ENCODE results near the gene GHR. TPM values are rescaled to one million over a fixed set of nuclear protein-coding genes. Genes with fewer than 3 reads are reported as not detected.

The GHR gene
- total and polyA plus RNA-seq, 2 donors (not counting 3 experiments of a cell fraction or from before 2014, with no cell fraction given): 0.27 to 0.28 TPM

DNA sequence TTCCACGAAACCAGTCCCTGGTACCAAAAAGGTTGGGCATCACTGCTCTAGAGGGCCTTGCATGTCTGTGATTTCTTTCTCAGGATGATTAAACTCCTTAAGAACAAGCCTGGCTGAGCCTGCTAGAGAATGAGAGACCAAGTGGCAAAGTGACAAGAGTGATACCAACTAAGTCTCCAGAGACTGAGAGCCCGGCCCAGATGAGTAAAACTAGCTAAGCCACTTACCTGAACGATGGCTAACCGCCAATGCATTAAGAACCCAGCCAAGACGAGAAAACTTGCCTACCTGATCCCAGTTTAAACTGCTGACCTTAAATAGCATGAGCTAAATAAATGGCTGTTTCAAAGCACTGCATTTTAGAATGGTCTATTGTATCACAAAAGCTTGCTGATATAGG lies 327.8 kb downstream of the GHR start:
- DNase-seq (ENCODE audit: low read depth, low spot score) (no peak), FAIRE-seq (no peak)
- CTCF ChIA-PET: interaction anchor here (1.0 to 2.7 kb wide), 2 partner anchors 10 to 16 kb away, joined by 4 to 9 read pairs; no protein-coding TSS in a partner anchor
- H3K4me2 ChIP-seq (ENCODE audit: insufficient read depth, low read length): no peak overlapping the region
- no peak overlapping the region for H3K4me3 ChIP-seq (replicated peaks in 1 of 3; ENCODE audit: insufficient read depth in 1 of 3, low read depth in 1 of 3, low read length in 3 of 3)
- no peaks in the 10 kb centered on the region for H3K4me1 ChIP-seq (ENCODE audit: control insufficient read depth, extremely low read depth, insufficient read depth, low read length)
- intact Hi-C loops (cut with micrococcal nuclease) (no loop called here), dilution Hi-C loops (cut with MboI; ENCODE audit: extremely low pct_ligation_motif_present, low sequenced_read_pairs) (no loop called here)
- POLR2A ChIA-PET: no interaction called here
- H3K36me3 ChIP-seq (ENCODE audit: control insufficient read depth in 2 of 2, extremely low read depth in 1 of 2, insufficient read depth in 2 of 2, low read length in 2 of 2): no peaks in the 10 kb centered on the region
- H3K27ac ChIP-seq (ENCODE audit: insufficient read depth, low read depth, low read length): no peak overlapping the region
- no peaks in the 10 kb centered on the region for H4K20me1 ChIP-seq (replicated peaks; ENCODE audit: control insufficient read depth, extremely low read depth, insufficient read depth, low read length)
- no peak overlapping the region for H2AFZ ChIP-seq (ENCODE audit: low read depth, low read length)
- H3K27me3 ChIP-seq (ENCODE audit: control insufficient read depth in 2 of 2, insufficient read depth in 2 of 2, low read length in 2 of 2): peaks cover 0 to 2% of the 10 kb centered on the region in 2 experiments
- no peaks in the 10 kb centered on the region for H3K79me2 ChIP-seq (ENCODE audit: control insufficient read depth, insufficient read depth, low read length)
- BruUV-seq (replicated peaks): no TSS peak
- H3K9me3 ChIP-seq (replicated peaks; ENCODE audit: control insufficient read depth, insufficient read depth, low read length): no peaks in the 10 kb centered on the region
- H3K9ac ChIP-seq (replicated peaks; ENCODE audit: extremely low read depth, insufficient read depth, low read length): no peak overlapping the region
- TF ChIP-seq, protein P1, sequence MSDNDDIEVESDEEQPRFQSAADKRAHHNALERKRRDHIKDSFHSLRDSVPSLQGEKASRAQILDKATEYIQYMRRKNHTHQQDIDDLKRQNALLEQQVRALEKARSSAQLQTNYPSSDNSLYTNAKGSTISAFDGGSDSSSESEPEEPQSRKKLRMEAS (IDR thresholded peaks at IDR 0.05; ENCODE audit: insufficient read depth, insufficient read length): no peak
- TF ChIP-seq FOS (IDR thresholded peaks at IDR 0.05; ENCODE audit: borderline replicate concordance, insufficient read depth, low read length): no peak
- no peak for TF ChIP-seq POLR2AphosphoS5 (IDR thresholded peaks at IDR 0.05; ENCODE audit: insufficient read depth, low read depth, low read length)
- TF ChIP-seq JUN (IDR thresholded peaks at IDR 0.05; ENCODE audit: borderline replicate concordance, insufficient read depth, insufficient read length, low read depth): no peak
- no peak for TF ChIP-seq EZH2 (IDR thresholded peaks at IDR 0.05; ENCODE audit: borderline replicate concordance, low read depth, low read length, severe bottlenecking)
- TF ChIP-seq POLR2A (IDR thresholded peaks at IDR 0.05; ENCODE audit: low read depth, low read length): no peak
- no peak for TF ChIP-seq GATA2 (IDR thresholded peaks at IDR 0.05; ENCODE audit: insufficient read depth, insufficient read length, low read depth, low read length)
- TF ChIP-seq, protein P2, sequence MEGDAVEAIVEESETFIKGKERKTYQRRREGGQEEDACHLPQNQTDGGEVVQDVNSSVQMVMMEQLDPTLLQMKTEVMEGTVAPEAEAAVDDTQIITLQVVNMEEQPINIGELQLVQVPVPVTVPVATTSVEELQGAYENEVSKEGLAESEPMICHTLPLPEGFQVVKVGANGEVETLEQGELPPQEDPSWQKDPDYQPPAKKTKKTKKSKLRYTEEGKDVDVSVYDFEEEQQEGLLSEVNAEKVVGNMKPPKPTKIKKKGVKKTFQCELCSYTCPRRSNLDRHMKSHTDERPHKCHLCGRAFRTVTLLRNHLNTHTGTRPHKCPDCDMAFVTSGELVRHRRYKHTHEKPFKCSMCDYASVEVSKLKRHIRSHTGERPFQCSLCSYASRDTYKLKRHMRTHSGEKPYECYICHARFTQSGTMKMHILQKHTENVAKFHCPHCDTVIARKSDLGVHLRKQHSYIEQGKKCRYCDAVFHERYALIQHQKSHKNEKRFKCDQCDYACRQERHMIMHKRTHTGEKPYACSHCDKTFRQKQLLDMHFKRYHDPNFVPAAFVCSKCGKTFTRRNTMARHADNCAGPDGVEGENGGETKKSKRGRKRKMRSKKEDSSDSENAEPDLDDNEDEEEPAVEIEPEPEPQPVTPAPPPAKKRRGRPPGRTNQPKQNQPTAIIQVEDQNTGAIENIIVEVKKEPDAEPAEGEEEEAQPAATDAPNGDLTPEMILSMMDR (IDR thresholded peaks at IDR 0.05; ENCODE audit: extremely low read depth in 1 of 2, insufficient read depth in 1 of 2, low read depth in 1 of 2, low read length in 2 of 2): no peak
- no peak for TF ChIP-seq MYC (IDR thresholded peaks at IDR 0.05; ENCODE audit: low read depth, low read length)
- peaks cover 2% of the 10 kb centered on the region for H3K9me1 ChIP-seq (replicated peaks; ENCODE audit: control insufficient read depth, extremely low read depth, insufficient read depth, low read length)
